ENCODE results near the gene TTLL5.

The TTLL5 gene

DNA sequence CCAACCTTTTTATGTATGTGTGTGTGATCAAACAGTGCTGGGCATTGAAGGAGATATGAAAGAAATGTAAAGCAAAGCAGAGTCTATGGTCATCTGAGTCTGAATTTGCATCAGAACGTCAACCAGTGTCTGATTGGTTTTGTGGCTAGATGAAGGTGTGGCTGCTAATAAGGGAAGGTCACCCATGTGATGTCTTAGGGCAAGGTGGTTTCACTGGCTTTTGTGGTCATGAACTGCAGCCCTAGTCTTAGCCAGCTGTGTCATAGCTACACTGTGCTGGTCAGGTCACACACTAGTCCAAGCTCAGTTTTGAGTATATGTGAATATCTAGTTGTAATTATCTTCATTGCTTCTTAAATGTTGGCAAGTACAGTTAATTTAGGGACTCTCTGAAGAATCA is 214.9 kb downstream of the TTLL5 start:
- no peak for DNase-seq

GRCh38 chr14:75876530-75876929 is 215.5 kb downstream of the TTLL5 start:
- no peak for DNase-seq

GRCh38 chr14:75877292-75877691 is 216.2 kb downstream of the TTLL5 start:
- DNase-seq, result no peak

- no peak for DNase-seq
Observed at GRCh38 chr14:75877884-75878283, 216.8 kb downstream of the TTLL5 start.

- DNase-seq, result no peak
Observed at GRCh38 chr14:75879031-75879430, 218.0 kb downstream of the TTLL5 start.

DNA sequence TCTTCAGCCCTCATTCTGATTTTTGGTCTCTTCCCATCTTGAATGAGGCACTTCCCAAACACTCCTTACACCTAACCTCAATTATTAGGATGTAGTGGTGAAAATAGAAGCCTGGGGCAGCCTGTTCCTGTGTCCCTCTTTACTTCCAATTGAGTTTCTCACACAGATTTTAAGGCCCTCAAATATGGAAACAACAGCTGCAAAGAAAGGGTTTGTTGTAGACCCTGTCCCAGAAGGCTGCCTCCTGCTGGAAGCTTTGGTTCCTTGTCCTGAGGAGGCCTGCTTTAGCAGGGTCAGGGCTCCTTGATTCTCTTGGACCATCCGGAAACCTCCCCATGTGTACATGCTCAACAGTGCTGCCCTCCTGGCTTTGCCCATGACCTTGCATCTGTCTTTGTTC is 219.5 kb downstream of the TTLL5 start:
- DNase-seq, result no peak

DNA sequence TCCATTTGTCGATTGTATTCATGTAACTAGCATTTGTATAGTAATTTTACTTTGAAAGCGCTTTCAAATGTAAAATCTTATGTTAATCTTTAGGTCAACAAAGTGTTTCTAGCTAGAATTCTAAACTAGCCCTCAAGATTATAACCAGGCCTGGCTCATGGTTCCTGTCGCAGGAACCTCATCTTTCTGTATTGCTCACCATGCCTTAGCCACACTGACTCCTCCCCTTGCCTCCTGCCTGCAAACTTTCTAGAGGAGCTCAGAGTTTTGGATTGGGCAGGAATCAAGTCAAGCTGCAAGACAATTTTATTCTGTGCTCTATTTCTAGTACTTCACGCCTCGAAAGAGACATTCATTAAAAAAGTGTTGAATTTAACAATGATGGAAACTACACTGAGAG is 220.9 kb downstream of the TTLL5 start:
- DNase-seq, result no peak

DNA sequence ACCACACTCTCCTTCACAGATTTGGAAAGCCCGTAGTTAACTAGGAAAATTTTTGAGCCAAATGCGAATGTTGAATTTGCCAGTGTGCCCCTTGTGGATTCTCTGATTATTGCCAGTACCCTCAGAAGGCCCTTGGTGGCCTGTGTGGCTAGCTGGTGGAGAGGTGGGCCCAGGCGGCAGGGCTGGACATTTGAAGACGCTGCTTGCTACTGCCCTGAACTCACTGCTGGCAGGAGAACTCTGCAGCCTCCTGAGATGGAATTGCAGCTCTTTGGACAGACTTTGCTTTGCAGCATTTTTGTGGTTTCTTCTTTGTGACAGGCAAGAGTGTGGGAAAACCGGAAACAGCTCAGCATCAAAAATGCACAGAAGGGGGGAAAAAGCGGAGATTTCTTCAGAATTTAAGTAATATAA is 223.2 kb downstream of the TTLL5 start:
- DNase-seq, result no peak

DNA sequence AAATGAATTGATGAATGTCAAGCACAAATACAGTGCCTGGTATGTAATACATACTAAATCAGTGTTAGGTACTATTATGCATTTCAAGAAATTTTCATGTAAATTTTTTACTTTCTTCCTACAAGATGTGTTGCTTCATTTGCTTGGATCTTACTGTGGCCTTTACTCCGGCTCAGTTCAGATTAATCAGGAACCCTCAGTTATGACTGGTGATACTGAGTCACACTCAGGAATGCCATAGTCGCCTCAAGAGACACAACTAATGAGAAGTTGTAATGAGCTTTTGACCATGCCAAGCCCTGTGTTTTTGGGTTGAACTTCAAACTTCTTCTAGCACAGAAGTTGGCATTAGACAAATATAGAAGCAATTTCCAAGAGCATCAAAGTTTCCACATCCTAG is 224.8 kb downstream of the TTLL5 start:
- no peak for DNase-seq

DNA sequence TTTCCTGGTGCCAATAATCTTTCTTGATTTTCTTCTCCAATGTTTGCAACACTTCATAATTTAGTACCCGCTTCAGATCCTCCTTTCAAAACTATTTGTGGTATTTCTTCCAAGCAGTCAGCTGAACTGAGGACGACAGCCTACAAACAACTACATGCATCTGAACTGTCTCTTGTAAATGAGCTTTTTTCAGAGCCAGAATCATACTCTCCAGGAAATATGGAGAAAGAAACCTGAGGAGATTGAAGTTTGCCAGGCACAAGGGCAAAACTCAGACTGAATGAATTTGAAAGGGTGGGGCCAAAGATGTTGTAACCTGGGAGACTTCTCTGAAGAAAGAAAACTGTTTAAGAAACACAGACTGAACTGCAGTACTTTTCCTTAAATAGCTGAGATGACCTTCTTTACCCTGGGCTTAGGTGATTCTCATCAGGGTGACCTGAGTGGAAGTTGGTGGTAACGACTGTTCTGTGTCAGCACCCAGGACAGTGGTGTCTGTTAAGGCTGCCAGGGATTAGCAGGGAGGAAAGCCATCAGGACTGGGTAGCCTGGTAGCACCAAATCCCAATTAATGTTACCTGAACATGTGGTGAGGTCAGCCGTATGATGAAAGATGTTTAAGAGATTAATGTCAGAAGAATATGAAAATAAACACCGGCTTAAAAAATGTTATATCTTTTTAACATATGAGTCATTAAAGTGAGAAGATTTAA is 225.7 kb downstream of the TTLL5 start:
- no peak for DNase-seq

GRCh38 chr14:75888945-75889344 is 227.9 kb downstream of the TTLL5 start:
- no peak for DNase-seq

DNA sequence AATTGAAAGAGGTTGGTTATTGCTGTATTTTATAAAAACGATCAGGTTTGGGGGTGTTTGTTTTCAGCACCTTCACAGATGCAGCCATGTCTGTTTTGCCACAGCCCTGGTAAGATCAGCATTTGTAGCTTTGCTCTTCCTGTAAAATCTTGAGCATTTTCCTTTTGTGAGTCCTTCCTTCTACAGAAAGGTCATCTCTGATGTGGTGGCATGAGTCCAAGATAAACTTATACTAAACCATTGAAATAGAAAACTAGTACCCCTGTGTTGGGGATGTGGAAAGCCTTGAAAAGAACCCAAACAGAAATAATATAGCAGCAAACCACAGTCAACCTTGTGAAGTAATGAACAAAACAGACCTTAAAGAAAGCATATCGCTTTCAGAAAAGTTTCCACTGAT is 235.3 kb downstream of the TTLL5 start:
- no peak for DNase-seq

- DNase-seq, result no peak
Observed at GRCh38 chr14:75904311-75904710, 243.3 kb downstream of the TTLL5 start.

- DNase-seq, result no peak
Observed at GRCh38 chr14:75905147-75905904, 244.3 kb downstream of the TTLL5 start.

DNA sequence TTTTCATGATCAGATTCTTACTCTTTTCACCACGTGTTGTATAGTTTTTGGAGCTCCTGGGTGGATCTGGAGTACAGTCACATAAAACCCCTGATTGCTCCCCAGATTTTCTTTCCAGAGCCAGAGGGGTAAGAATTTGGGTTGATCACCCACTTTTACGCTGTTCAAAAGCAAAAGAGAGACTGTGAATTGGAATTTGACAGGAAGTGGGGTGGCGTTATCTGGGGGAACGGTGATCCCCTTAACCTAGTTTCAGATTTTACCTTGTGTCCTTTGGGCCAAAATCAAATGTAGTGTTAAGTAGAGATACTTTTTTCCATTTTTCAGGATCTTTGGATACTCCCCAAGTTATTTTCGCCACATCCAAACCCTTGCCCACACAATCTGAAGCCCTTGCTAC is 245.2 kb downstream of the TTLL5 start:
- DNase-seq, result no peak

DNA sequence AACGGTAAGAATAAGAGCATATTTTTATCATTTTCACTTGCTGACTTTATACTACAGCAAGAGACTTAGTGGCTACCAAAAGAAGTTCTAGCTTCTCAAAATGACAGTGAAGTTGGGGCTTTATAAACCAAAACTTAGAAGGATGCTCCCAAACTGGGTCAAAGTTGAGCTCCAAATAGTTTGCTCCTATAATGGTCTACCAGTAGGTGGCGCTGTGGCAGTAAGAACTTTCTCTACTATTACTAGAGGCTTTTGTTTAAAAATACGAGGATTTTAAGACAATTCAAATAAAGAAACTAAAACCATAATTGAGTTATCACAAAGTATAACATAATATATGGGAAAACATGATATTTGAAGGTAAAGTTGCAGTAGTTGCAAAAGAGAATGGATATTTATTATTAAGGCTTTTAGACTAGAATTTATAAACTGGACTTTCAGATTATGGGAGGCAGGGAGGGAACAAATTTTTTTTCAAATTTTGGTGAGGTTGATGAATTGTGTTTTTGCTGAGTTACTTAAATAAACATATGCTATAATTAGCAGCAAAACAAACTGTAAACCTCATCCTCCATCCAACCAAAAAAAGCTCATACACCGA is 245.7 kb downstream of the TTLL5 start:
- no peak for DNase-seq

- DNase-seq, result no peak
Observed at GRCh38 chr14:75907756-75908359, 246.8 kb downstream of the TTLL5 start.

DNA sequence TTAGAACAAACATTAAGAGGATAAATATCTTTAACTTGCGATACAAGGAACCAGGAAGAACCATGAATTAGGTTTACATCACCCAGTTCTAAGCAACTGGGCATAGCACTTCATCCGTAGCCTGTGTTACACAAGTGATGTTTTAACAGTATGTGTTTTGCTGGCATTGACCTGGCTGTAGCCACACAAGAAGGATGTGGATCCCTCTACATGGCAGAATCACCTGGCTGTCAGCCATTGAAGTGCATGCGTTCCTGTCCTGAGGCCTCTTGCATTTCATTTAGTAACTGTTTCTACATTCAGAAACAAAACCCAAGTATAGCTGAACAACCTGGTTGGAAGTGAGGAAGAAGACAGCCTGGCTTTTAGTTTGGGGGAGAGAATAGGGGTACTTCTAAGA is 248.6 kb downstream of the TTLL5 start:
- DNase-seq, result no peak

GRCh38 chr14:75910048-75910447 is 249.0 kb downstream of the TTLL5 start:
- no peak for DNase-seq

DNA sequence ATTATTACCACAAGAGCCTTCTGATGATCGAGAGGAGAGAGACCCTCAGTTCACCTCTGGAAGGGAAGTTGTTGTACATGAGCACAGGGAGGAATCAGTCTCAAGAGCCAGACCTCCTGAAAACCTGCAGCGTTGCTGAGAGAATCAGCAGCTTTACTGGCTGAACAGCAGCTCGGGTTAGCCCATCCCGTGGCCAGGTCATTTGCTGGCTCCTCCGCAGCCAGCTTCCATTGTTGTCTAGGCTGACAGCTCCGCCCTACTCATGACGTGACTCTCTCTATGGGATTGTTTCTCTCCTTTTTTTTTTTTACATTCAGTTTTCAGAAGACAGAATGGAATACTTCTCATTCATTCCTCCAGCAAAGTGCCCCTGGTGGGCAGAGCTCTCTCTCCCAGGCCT is 250.8 kb downstream of the TTLL5 start:
- DNase-seq, result no peak

GRCh38 chr14:75913183-75913582 is 252.1 kb downstream of the TTLL5 start:
- DNase-seq, result no peak

- DNase-seq, result no peak
Observed at GRCh38 chr14:75915045-75915444, 254.0 kb downstream of the TTLL5 start.

DNA sequence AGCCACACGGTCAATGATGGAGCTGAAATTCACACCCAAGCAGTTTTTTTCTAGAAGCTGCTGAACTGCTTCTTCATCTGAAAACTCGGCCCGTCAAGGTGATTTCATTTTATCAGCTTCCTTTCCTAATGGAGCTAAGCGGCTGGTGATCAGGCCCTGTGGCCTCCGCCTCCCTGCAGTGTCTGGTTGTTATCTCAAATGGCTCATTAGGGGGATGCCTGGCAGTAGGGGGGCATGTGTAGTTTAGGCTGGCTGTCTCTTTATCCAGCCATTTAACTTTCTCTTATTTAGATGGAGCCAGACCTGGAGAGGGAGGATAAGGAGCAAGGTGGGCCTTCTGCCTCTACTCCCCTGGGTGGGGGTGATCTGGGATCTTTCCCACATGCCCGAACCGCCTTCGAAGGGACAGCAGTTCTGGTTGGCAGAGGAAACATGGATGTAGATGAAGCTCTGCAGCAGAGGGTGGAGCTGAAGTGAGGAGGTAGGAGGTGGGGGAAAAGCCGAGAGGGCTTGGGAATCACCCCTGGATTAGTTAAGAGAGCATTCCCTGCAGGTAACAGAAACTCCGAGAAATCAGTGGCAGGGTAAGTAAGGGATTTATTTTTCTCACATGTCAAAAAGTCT is 256.4 kb downstream of the TTLL5 start:
- DNase-seq, result no peak
